Measurements from ENCODE around the gene LFNG.

LFNG gene

GRCh38 chr7:2517678-2518507, 1.7 kb upstream of the LFNG start:
- DNase-seq (ENCODE audit: low read depth in 2 of 2): no peak

GRCh38 chr7:2518737-2519118, 846 bp upstream of the LFNG start:
- DNase-seq (ENCODE audit: low read depth in 2 of 2): no peak

GRCh38 chr7:2520131-2520760, 672 bp downstream of the LFNG start:
- DNase-seq (ENCODE audit: low read depth in 2 of 2): no peak

- no peak for DNase-seq (ENCODE audit: low read depth in 2 of 2)
Observed at GRCh38 chr7:2520761-2521290, 1.3 kb downstream of the LFNG start.

- DNase-seq (ENCODE audit: low read depth in 2 of 2): no peak
Observed at GRCh38 chr7:2521341-2521745, 1.8 kb downstream of the LFNG start.

- DNase-seq (ENCODE audit: low read depth in 2 of 2): no peak
Observed at GRCh38 chr7:2521952-2522591, 2.5 kb downstream of the LFNG start.

GRCh38 chr7:2522780-2523433, 3.3 kb downstream of the LFNG start:
- DNase-seq (ENCODE audit: low read depth in 2 of 2): no peak

- no peak for DNase-seq (ENCODE audit: low read depth in 2 of 2)
Observed at GRCh38 chr7:2523461-2523936, 3.9 kb downstream of the LFNG start.

- DNase-seq (ENCODE audit: low read depth in 2 of 2): no peak
Observed at GRCh38 chr7:2523941-2524807, 4.6 kb downstream of the LFNG start.

GRCh38 chr7:2524808-2525657, 5.5 kb downstream of the LFNG start:
- no peak for DNase-seq (ENCODE audit: low read depth in 2 of 2)

- DNase-seq (ENCODE audit: low read depth in 2 of 2): no peak
Observed at GRCh38 chr7:2525658-2526630, 6.4 kb downstream of the LFNG start.

- no peak for DNase-seq (ENCODE audit: low read depth in 2 of 2)
Observed at GRCh38 chr7:2526659-2527504, 7.3 kb downstream of the LFNG start.

GRCh38 chr7:2527505-2528467, 8.2 kb downstream of the LFNG start:
- no peak for DNase-seq (ENCODE audit: low read depth in 2 of 2)

- no peak for DNase-seq (ENCODE audit: low read depth in 2 of 2)
Observed at GRCh38 chr7:2528481-2529095, 9.0 kb downstream of the LFNG start.

GRCh38 chr7:2529161-2530070, 9.8 kb downstream of the LFNG start:
- no peak for DNase-seq (ENCODE audit: low read depth in 2 of 2)
